ENCODE results near the gene STOML3. TPM values are rescaled to one million over a fixed set of nuclear protein-coding genes. Genes with fewer than 3 reads are reported as not detected.
A peak's percentile ranks its signal among the peaks of the same experiment; 100 is the strongest.

Gene STOML3
- total RNA-seq, 2 experiments from 2014 or later: not detected

- H3K36me3 Mint-ChIP-seq: no peaks in the 10 kb centered on the region
- no peak overlapping the region for H3K4me3 Mint-ChIP-seq
- H3K9me3 Mint-ChIP-seq: peaks cover 1% of the 10 kb centered on the region
- H3K27me3 Mint-ChIP-seq: peaks cover 10% of the 10 kb centered on the region
- no peaks in the 10 kb centered on the region for H3K4me1 Mint-ChIP-seq
- H3K27ac Mint-ChIP-seq: no peak overlapping the region
- DNase-seq: no peak
These were observed 32.6 kb downstream of the STOML3 start for GRCh38 chr13:38957794-38958592.

- Mint-ChIP-seq H3K36me3 (no peaks in the 10 kb centered on the region), H3K9me3 (peaks cover under 1% of the 10 kb centered on the region), H3K27ac (no peak overlapping the region), H3K27me3 (peaks cover 14% of the 10 kb centered on the region), H3K4me1 (peaks cover 6% of the 10 kb centered on the region), H3K4me3 (no peak overlapping the region)
- no peak for DNase-seq
These were observed 35.8 kb downstream of the STOML3 start for GRCh38 chr13:38954844-38955243.

- no peaks in the 10 kb centered on the region for H3K36me3 Mint-ChIP-seq
- H3K27ac Mint-ChIP-seq: no peak overlapping the region
- peaks cover 6% of the 10 kb centered on the region for H3K4me1 Mint-ChIP-seq
- no peak for DNase-seq
- H3K9me3 Mint-ChIP-seq: peaks cover 1% of the 10 kb centered on the region
- peaks cover 15% of the 10 kb centered on the region for H3K27me3 Mint-ChIP-seq
- H3K4me3 Mint-ChIP-seq: no peak overlapping the region
These were observed 36.3 kb downstream of the STOML3 start for GRCh38 chr13:38954291-38954690.

- Mint-ChIP-seq H3K27me3 (peaks cover 19% of the 10 kb centered on the region), H3K9me3 (peaks cover 1% of the 10 kb centered on the region)
- DNase-seq: no peak
These were observed 37.8 kb downstream of the STOML3 start for GRCh38 chr13:38952827-38953226.

GRCh38 chr13:38951525-38952313, 38.9 kb downstream of the STOML3 start:
- Mint-ChIP-seq H3K4me3 (no peak overlapping the region), H3K4me1 (peaks cover 6% of the 10 kb centered on the region), H3K9me3 (peaks cover 1% of the 10 kb centered on the region), H3K27ac (peak overlapping the region; percentile 47), H3K36me3 (no peaks in the 10 kb centered on the region), H3K27me3 (peaks cover 20% of the 10 kb centered on the region)
- DNase-seq: peak; percentile 21

More at GRCh38 chr13:38952827-38953226, 37.8 kb downstream of the STOML3 start:
- no peak overlapping the region for H3K4me3 Mint-ChIP-seq
- H3K4me1 Mint-ChIP-seq: peaks cover 6% of the 10 kb centered on the region
- H3K36me3 Mint-ChIP-seq: no peaks in the 10 kb centered on the region
- H3K27ac Mint-ChIP-seq: no peak overlapping the region

- DNase-seq: no peak
- Mint-ChIP-seq H3K27me3 (peaks cover 20% of the 10 kb centered on the region), H3K9me3 (peaks cover 1% of the 10 kb centered on the region), H3K4me3 (no peak overlapping the region), H3K4me1 (peaks cover 6% of the 10 kb centered on the region), H3K27ac (peak overlapping the region; percentile 0), H3K36me3 (no peaks in the 10 kb centered on the region)
These were observed 39.6 kb downstream of the STOML3 start for GRCh38 chr13:38950987-38951386.

GRCh38 chr13:38947054-38947453, 43.6 kb downstream of the STOML3 start:
- no peak for DNase-seq
- peaks cover 1% of the 10 kb centered on the region for H3K9me3 Mint-ChIP-seq
- no peak overlapping the region for H3K4me3 Mint-ChIP-seq
- H3K27ac Mint-ChIP-seq: no peak overlapping the region
- H3K36me3 Mint-ChIP-seq: no peaks in the 10 kb centered on the region
- peaks cover 4% of the 10 kb centered on the region for H3K4me1 Mint-ChIP-seq
- H3K27me3 Mint-ChIP-seq: peaks cover 12% of the 10 kb centered on the region

- Mint-ChIP-seq H3K4me3 (no peak overlapping the region), H3K27me3 (peaks cover 5% of the 10 kb centered on the region), H3K4me1 (no peaks in the 10 kb centered on the region), H3K36me3 (no peaks in the 10 kb centered on the region), H3K27ac (no peak overlapping the region), H3K9me3 (no peaks in the 10 kb centered on the region)
- no peak for DNase-seq
These were observed 46.4 kb downstream of the STOML3 start for GRCh38 chr13:38944219-38944618.

- no peaks in the 10 kb centered on the region for H3K4me1 Mint-ChIP-seq
- no peaks in the 10 kb centered on the region for H3K9me3 Mint-ChIP-seq
- no peak overlapping the region for H3K27ac Mint-ChIP-seq
- no peak overlapping the region for H3K4me3 Mint-ChIP-seq
- peaks cover 5% of the 10 kb centered on the region for H3K27me3 Mint-ChIP-seq
- H3K36me3 Mint-ChIP-seq: no peaks in the 10 kb centered on the region
- no peak for DNase-seq
These were observed 47.4 kb downstream of the STOML3 start for GRCh38 chr13:38943231-38943630.

DNA sequence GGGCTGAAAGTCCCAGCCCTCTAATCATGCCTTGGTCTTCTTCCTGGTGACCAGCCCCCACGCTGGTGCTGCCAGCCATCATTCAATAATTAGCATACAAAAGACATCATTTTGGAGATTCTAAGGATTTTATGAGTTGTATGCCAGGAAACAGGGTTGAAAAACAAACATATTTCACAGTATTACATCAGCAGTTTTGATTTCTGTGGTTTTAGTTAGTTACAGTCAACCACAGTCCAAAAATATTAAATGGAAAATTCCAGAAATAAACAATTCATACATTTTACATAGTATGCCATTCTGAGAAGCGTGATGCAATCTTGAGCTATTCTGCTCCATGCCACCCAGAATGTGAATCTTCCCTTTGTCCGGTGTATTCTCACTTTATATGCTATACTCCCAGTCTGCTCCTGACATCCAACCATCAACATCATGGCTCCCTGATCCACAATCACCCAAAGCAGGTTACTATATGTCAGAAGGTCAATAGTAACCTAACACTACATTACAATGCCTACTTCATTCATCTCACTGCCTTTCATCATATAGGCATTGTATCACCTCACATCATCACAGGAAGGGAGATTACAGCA, 49.2 kb downstream of the STOML3 start:
- Mint-ChIP-seq H3K27ac (no peak overlapping the region), H3K9me3 (no peaks in the 10 kb centered on the region), H3K4me3 (no peak overlapping the region), H3K36me3 (no peaks in the 10 kb centered on the region), H3K27me3 (peaks cover 8% of the 10 kb centered on the region), H3K4me1 (no peaks in the 10 kb centered on the region)
- DNase-seq: no peak

GRCh38 chr13:38933786-38934185, 56.8 kb downstream of the STOML3 start:
- no peaks in the 10 kb centered on the region for H3K4me1 Mint-ChIP-seq
- no peak overlapping the region for H3K4me3 Mint-ChIP-seq
- no peak overlapping the region for H3K27ac Mint-ChIP-seq
- peaks cover 17% of the 10 kb centered on the region for H3K27me3 Mint-ChIP-seq
- DNase-seq: no peak
- no peaks in the 10 kb centered on the region for H3K36me3 Mint-ChIP-seq
- no peaks in the 10 kb centered on the region for H3K9me3 Mint-ChIP-seq

GRCh38 chr13:38922170-38922569, 68.5 kb downstream of the STOML3 start:
- H3K27me3 Mint-ChIP-seq: peaks cover 66% of the 10 kb centered on the region
- DNase-seq: no peak
- H3K9me3 Mint-ChIP-seq: no peaks in the 10 kb centered on the region
- H3K36me3 Mint-ChIP-seq: no peaks in the 10 kb centered on the region
- H3K4me1 Mint-ChIP-seq: no peaks in the 10 kb centered on the region
- no peak overlapping the region for H3K4me3 Mint-ChIP-seq
- no peak overlapping the region for H3K27ac Mint-ChIP-seq

DNA sequence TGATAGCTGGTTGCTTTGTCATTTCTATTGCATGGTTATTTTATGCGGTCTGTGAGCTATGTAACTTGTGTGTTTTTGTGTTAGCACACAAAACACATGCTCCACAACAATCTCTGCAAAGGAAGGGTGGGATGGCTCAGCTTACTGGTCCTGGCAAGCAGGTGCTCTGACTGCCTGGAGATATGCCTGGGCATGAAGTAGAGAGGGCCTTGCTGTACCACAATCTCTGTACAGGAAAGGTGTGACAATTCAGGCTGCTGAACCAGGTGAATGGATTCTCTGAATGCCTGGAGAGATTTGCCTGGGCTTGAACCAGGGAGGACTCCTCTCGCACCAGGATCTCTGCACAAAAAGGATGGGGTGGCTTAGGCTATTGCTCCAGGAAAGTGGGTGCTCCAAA, 69.5 kb downstream of the STOML3 start:
- H3K36me3 Mint-ChIP-seq: no peaks in the 10 kb centered on the region
- peaks cover 66% of the 10 kb centered on the region for H3K27me3 Mint-ChIP-seq
- no peak overlapping the region for H3K27ac Mint-ChIP-seq
- H3K4me3 Mint-ChIP-seq: no peak overlapping the region
- DNase-seq: no peak
- H3K9me3 Mint-ChIP-seq: no peaks in the 10 kb centered on the region
- no peaks in the 10 kb centered on the region for H3K4me1 Mint-ChIP-seq

All from activated naive CD8-positive, alpha-beta T cell treated with anti-CD3 and anti-CD28 coated beads for 36 hours (primary cell).